Coronary artery (tissue), 2 donors: ENCODE data around the gene SLC35G4.

Experiments used
- DNase-seq: peaks from one replicate; pipeline ENCODE4 v3.0.0-alpha.2; 2017; ENCODE audit warnings: low spot score
- H3K27ac ChIP-seq, 2 donors: fragments of 200-600 bp; sonication (generic); one replicate each; pipeline ENCODE4 v1.5.1; 2016 to 2019
- H3K4me3 ChIP-seq: fragments of 200-600 bp; sonication (generic); 2 replicates; pipeline ENCODE4 v1.5.1; 2016; ENCODE audit warnings: mild to moderate bottlenecking, moderate library complexity
- CTCF ChIP-seq: fragments of 200-600 bp; sonication (generic); IDR thresholded peaks from one replicate; pipeline ENCODE4 v1.5.1; 2019; ENCODE audit warnings: antibody characterized with exemption

SLC35G4 gene

GRCh38 chr18:11572201-11572600 is 37.2 kb upstream of the SLC35G4 start:
- no peak overlapping the region for H3K4me3 ChIP-seq
- no peak overlapping the region for H3K27ac ChIP-seq
- no peak for DNase-seq
- TF ChIP-seq CTCF, result no peak

GRCh38 chr18:11574545-11574944 is 34.9 kb upstream of the SLC35G4 start:
- DNase-seq, result no peak
- TF ChIP-seq CTCF, result no peak
- no peak overlapping the region for H3K27ac ChIP-seq
- no peak overlapping the region for H3K4me3 ChIP-seq

- Histone ChIP-seq H3K4me3 (no peak overlapping the region), H3K27ac (no peak overlapping the region)
- no peak for DNase-seq
- TF ChIP-seq CTCF, result no peak
Observed at GRCh38 chr18:11577271-11578112, 31.9 kb upstream of the SLC35G4 start.

GRCh38 chr18:11578799-11579198 is 30.6 kb upstream of the SLC35G4 start:
- no peak for DNase-seq
- H3K27ac ChIP-seq, result no peak overlapping the region
- no peak overlapping the region for H3K4me3 ChIP-seq
- no peak for TF ChIP-seq CTCF

GRCh38 chr18:11579916-11580315 is 29.5 kb upstream of the SLC35G4 start:
- H3K27ac ChIP-seq, result no peak overlapping the region
- DNase-seq, result no peak
- no peak overlapping the region for H3K4me3 ChIP-seq
- TF ChIP-seq CTCF, result no peak

- DNase-seq, result no peak
- H3K27ac ChIP-seq, result no peak overlapping the region
- H3K4me3 ChIP-seq, result no peak overlapping the region
- no peak for TF ChIP-seq CTCF
Observed at GRCh38 chr18:11581286-11581685, 28.1 kb upstream of the SLC35G4 start.

- TF ChIP-seq CTCF, result no peak
- no peak for DNase-seq
- no peak overlapping the region for H3K4me3 ChIP-seq
- H3K27ac ChIP-seq, result no peak overlapping the region
Observed at GRCh38 chr18:11585596-11585995, 23.8 kb upstream of the SLC35G4 start.
